ENCODE data around the gene SMG6.

The SMG6 gene

DNA sequence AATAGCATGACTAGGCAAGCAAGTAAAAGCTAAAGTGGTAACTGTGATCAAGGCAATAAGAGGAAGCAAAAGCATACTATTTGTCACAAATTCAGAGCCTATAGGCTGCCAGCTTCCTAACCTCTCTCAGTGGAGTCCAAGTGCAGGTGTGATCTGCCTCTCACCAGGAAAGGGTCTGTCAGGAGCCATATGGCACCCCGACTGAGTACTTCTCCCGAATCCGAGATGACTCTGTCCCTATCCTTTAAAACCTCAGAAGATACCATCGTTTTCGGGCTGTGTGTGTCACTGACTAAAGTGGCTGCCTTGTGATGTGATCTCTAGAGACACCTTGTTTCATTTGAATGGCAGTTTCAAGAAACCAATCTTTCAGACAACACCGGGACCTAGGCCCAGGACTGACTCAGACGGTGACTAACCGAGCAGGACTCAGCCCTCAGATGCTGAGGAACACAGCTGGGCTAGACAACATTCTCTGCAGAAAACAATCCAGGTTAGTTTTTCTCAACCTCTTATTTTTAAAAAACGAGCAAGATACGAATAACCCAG, 63.6 kb downstream of the SMG6 start:
- no peak overlapping the region for H3K27ac ChIP-seq
- TF ChIP-seq ZFX (IDR thresholded peaks at IDR 0.05; ENCODE audit: borderline replicate concordance): no peak
- TF ChIP-seq, protein P1, sequence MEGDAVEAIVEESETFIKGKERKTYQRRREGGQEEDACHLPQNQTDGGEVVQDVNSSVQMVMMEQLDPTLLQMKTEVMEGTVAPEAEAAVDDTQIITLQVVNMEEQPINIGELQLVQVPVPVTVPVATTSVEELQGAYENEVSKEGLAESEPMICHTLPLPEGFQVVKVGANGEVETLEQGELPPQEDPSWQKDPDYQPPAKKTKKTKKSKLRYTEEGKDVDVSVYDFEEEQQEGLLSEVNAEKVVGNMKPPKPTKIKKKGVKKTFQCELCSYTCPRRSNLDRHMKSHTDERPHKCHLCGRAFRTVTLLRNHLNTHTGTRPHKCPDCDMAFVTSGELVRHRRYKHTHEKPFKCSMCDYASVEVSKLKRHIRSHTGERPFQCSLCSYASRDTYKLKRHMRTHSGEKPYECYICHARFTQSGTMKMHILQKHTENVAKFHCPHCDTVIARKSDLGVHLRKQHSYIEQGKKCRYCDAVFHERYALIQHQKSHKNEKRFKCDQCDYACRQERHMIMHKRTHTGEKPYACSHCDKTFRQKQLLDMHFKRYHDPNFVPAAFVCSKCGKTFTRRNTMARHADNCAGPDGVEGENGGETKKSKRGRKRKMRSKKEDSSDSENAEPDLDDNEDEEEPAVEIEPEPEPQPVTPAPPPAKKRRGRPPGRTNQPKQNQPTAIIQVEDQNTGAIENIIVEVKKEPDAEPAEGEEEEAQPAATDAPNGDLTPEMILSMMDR (IDR thresholded peaks at IDR 0.05): no peak

DNA sequence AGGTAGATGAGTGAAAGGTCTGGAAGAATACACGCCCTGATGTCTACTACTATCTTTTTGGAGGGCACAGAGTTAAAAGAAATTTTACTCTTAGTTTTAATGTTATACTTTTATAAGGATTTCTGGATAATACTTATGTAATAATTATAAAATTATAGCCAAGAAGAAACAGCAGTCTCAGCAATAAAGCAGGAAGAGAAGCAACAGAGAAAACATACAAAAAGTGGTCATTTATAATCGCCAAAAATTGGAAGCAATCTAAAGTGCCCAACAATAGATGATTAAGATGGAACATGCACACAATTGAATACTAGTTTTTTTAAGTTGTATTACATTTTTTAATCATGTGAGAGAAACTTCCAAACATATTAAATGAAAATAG, 64.4 kb downstream of the SMG6 start:
- TF ChIP-seq, protein P1 (IDR thresholded peaks at IDR 0.05): no peak
- TF ChIP-seq ZFX (IDR thresholded peaks at IDR 0.05; ENCODE audit: borderline replicate concordance): no peak
- H3K27ac ChIP-seq: no peak overlapping the region

DNA sequence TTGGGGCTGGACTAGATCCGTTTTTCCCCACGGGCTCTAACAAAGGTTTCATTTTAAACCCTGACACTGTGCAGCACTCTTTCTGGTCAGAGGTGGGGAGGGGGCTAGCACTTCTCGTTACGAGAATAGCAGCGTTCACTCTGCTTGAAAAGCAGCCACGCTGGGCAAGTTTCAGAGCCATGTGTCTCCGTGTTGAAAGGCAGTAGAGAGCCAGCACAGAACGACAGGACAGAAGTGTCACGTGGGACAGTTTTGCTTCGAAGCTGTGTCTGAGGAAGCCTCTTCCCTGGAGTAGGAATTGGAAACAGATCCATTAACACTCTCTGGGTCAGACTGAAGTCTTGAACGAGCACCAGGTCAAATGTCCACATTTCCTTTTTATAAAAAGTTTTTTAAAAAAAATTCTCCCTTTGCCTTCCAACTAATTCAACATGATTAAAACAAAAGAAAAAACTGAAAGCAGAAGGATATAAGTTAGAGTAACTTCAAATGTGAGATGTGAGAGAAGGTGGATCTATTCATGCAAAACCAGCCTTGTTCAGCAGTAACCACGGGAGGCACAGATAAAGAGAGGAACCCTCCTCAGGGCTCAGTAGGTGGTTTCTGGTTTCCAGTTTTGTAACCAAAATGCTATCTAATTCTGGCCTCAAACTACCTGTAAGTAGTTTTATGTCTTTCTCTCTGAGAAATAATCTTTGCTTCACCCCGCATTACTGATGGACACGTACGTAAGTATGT, 65.0 kb downstream of the SMG6 start:
- no peak overlapping the region for H3K27ac ChIP-seq
- no peak for TF ChIP-seq ZFX (IDR thresholded peaks at IDR 0.05; ENCODE audit: borderline replicate concordance)
- TF ChIP-seq, protein P1 (IDR thresholded peaks at IDR 0.05): no peak

GRCh38 chr17:2237950-2238349, 65.6 kb downstream of the SMG6 start:
- no peak overlapping the region for H3K27ac ChIP-seq
- TF ChIP-seq, protein P1 (IDR thresholded peaks at IDR 0.05): no peak
- no peak for TF ChIP-seq ZFX (IDR thresholded peaks at IDR 0.05; ENCODE audit: borderline replicate concordance)

GRCh38 chr17:2237521-2237921, 66.1 kb downstream of the SMG6 start:
- TF ChIP-seq ZFX (IDR thresholded peaks at IDR 0.05; ENCODE audit: borderline replicate concordance): no peak
- TF ChIP-seq, protein P1 (IDR thresholded peaks at IDR 0.05): no peak
- no peak overlapping the region for H3K27ac ChIP-seq

GRCh38 chr17:2235792-2236366, 67.7 kb downstream of the SMG6 start:
- TF ChIP-seq, protein P1 (IDR thresholded peaks at IDR 0.05): no peak
- TF ChIP-seq ZFX (IDR thresholded peaks at IDR 0.05; ENCODE audit: borderline replicate concordance): no peak
- no peak overlapping the region for H3K27ac ChIP-seq

- TF ChIP-seq, protein P1 (IDR thresholded peaks at IDR 0.05): no peak
- no peak for TF ChIP-seq ZFX (IDR thresholded peaks at IDR 0.05; ENCODE audit: borderline replicate concordance)
- H3K27ac ChIP-seq: no peak overlapping the region
Observed at GRCh38 chr17:2235265-2235664, 68.3 kb downstream of the SMG6 start.

Data from 22Rv1 (cell line).